MM.1S (cell line): ENCODE results near the gene TMEM131.
"Not testable (repeated sequence)": the region's sequence is repeated elsewhere in the genome, so short reads cannot be mapped to it uniquely, and the experiment has no call there.

Experiments used
- DNase-seq: peaks from one replicate; pipeline ENCODE4 v3.0.0-alpha.2; 2015
- H2AFZ ChIP-seq: fragments of 300-600 bp; sonication (generic); 2 replicates; pipeline ENCODE4 v1.6.0; 2016; ENCODE audit warnings: antibody characterized with exemption, low read length
- H3F3A ChIP-seq: fragments of 300-600 bp; sonication (generic); 2 replicates; pipeline ENCODE4 v1.6.1; 2016; ENCODE audit warnings: mild to moderate bottlenecking, antibody characterized with exemption, low read length, moderate library complexity, mixed read lengths; ENCODE audit not compliant: insufficient read depth
- H3K27ac ChIP-seq: fragments of 300-600 bp; sonication (generic); 2 replicates; pipeline ENCODE4 v1.5.1; 2016; ENCODE audit warnings: mild to moderate bottlenecking, low read length
- H3K27me3 ChIP-seq: fragments of 300-600 bp; sonication (generic); replicated peaks from 2 replicates; pipeline ENCODE4 v1.6.0; 2016; ENCODE audit warnings: low read length; ENCODE audit not compliant: insufficient read depth
- H3K36me3 ChIP-seq: fragments of 300-600 bp; sonication (generic); replicated peaks from 2 replicates; pipeline ENCODE4 v1.6.1; 2016; ENCODE audit warnings: mild to moderate bottlenecking, low read length, mixed read lengths; ENCODE audit not compliant: insufficient read depth
- H3K4me1 ChIP-seq: fragments of 300-600 bp; sonication (generic); 2 replicates; pipeline ENCODE4 v1.6.1; 2016; ENCODE audit warnings: low read length, mixed read lengths
- H3K4me2 ChIP-seq: fragments of 300-600 bp; sonication (generic); 2 replicates; pipeline ENCODE4 v1.6.0; 2016; ENCODE audit warnings: low read depth, low read length
- H3K4me3 ChIP-seq: fragments of 300-600 bp; sonication (generic); 2 replicates; pipeline ENCODE4 v1.5.1; 2016; ENCODE audit warnings: low read length, mixed read lengths
- H3K79me2 ChIP-seq: fragments of 300-600 bp; sonication (generic); 2 replicates; pipeline ENCODE4 v1.6.1; 2016; ENCODE audit warnings: mixed run types, low read length, mixed read lengths
- H3K9ac ChIP-seq: fragments of 300-600 bp; sonication (generic); 2 replicates; pipeline ENCODE4 v1.6.1; 2016; ENCODE audit warnings: low read length, mixed read lengths
- H3K9me2 ChIP-seq: fragments of 300-600 bp; sonication (generic); replicated peaks from 2 replicates; pipeline ENCODE4 v1.6.1; 2016; ENCODE audit warnings: mild to moderate bottlenecking, low read length, mixed read lengths; ENCODE audit not compliant: insufficient read depth
- H3K9me3 ChIP-seq: fragments of 300-600 bp; sonication (generic); replicated peaks from 2 replicates; pipeline ENCODE4 v1.6.1; 2016; ENCODE audit warnings: mild to moderate bottlenecking, low read length, mixed read lengths; ENCODE audit not compliant: insufficient read depth
- H4K20me1 ChIP-seq: fragments of 300-600 bp; sonication (generic); 2 replicates; pipeline ENCODE4 v1.6.1; 2016; ENCODE audit warnings: mild to moderate bottlenecking, low read length, moderate library complexity, mixed read lengths; ENCODE audit not compliant: insufficient read depth
- CTCF ChIP-seq: fragments of 300-600 bp; sonication (generic); IDR thresholded peaks from 2 replicates; pipeline ENCODE4 v1.5.1; 2016; ENCODE audit warnings: antibody characterized with exemption, low read length, mixed read lengths
- EZH2 ChIP-seq: fragments of 300-600 bp; sonication (generic); optimal IDR thresholded peaks from 2 replicates; pipeline ENCODE3; 2017; ENCODE audit warnings: low read depth, mild to moderate bottlenecking, antibody characterized with exemption, low read length, mixed read lengths
- EZH2phosphoT487 ChIP-seq: fragments of 300-600 bp; sonication (generic); IDR thresholded peaks from 2 replicates; pipeline ENCODE4 v1.6.1; 2018; ENCODE audit warnings: antibody characterized with exemption, low read length

The TMEM131 gene

DNA sequence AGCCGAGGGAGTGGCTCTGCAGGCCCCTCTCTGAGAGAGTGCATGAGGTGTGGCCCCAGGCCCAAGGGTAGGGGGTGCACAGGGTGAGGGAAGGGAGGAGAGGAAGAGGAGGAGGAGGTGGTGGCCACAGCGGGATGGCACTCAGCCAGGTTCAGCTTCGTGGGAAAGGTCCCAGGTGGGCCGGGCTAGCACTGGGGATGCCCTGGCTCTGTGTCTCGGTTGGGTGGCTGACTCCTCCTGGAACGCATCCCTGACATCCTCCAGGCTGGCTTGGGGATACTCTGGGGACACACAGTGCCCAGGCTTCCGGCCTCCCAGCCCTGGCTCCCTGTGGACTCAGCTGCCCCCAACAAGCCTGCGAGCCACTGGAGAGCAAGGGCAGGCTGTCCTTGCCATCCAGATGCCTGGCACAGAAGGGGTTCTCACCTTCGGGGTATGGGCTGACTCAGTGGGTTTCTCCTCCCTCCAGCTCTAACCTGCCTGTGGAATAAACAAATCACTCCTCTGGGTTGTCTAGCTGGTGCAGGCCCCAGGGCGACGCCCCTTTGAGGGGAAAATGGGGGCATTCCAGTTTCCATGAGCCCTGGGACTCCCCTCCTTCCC is 283.0 kb downstream of the TMEM131 start:
- no peak for TF ChIP-seq CTCF
- TF ChIP-seq EZH2 = no peak
- TF ChIP-seq EZH2phosphoT487 = no peak
- no peaks in the 10 kb centered on the region for H3K4me1 ChIP-seq
- no peaks in the 10 kb centered on the region; the same call in 1 of the 2 replicates for H3K27me3 ChIP-seq
- H3K9me3 ChIP-seq = no peaks in the 10 kb centered on the region
- no peaks in the 10 kb centered on the region for H3K9me2 ChIP-seq
- no peaks in the 10 kb centered on the region for H4K20me1 ChIP-seq
- H3K4me3 ChIP-seq = no peak overlapping the region
- no peak overlapping the region for H3K9ac ChIP-seq
- H3K36me3 ChIP-seq = no peaks in the 10 kb centered on the region
- no peaks in the 10 kb centered on the region for H3F3A ChIP-seq
- DNase-seq = no peak
- H3K27ac ChIP-seq = no peak overlapping the region
- no peaks in the 10 kb centered on the region for H3K79me2 ChIP-seq
- no peak overlapping the region for H2AFZ ChIP-seq
- H3K4me2 ChIP-seq = no peak overlapping the region

- H3K27ac ChIP-seq, DNase-seq: not testable (repeated sequence)
Observed at GRCh38 chr2:97712175-97712574, 283.6 kb downstream of the TMEM131 start.

GRCh38 chr2:97711394-97711711 is 284.4 kb downstream of the TMEM131 start:
- no peaks in the 10 kb centered on the region for H3F3A ChIP-seq
- no peak overlapping the region for H3K27ac ChIP-seq
- no peaks in the 10 kb centered on the region for H3K79me2 ChIP-seq
- TF ChIP-seq EZH2phosphoT487 = no peak
- no peak overlapping the region for H3K4me2 ChIP-seq
- H3K27me3 ChIP-seq = no peaks in the 10 kb centered on the region; the same call in 1 of the 2 replicates
- no peaks in the 10 kb centered on the region for H3K36me3 ChIP-seq
- no peak overlapping the region for H2AFZ ChIP-seq
- H3K9me2 ChIP-seq = no peaks in the 10 kb centered on the region
- H3K9me3 ChIP-seq = no peaks in the 10 kb centered on the region
- H3K9ac ChIP-seq = no peak overlapping the region
- no peaks in the 10 kb centered on the region for H3K4me1 ChIP-seq
- no peaks in the 10 kb centered on the region for H4K20me1 ChIP-seq
- DNase-seq = no peak
- H3K4me3 ChIP-seq = no peak overlapping the region

More at GRCh38 chr2:97712175-97712574, 283.6 kb downstream of the TMEM131 start:
- H3F3A ChIP-seq, H3K9ac ChIP-seq, H3K9me3 ChIP-seq, H2AFZ ChIP-seq, H3K4me2 ChIP-seq, H3K79me2 ChIP-seq, H3K9me2 ChIP-seq, H3K36me3 ChIP-seq, H4K20me1 ChIP-seq, H3K27me3 ChIP-seq, H3K4me1 ChIP-seq, H3K4me3 ChIP-seq: not testable (repeated sequence)

GRCh38 chr2:97708608-97709007 is 287.1 kb downstream of the TMEM131 start:
- no peak overlapping the region for H3K4me2 ChIP-seq
- H3K27ac ChIP-seq = no peak overlapping the region
- no peaks in the 10 kb centered on the region for H3F3A ChIP-seq
- no peak overlapping the region for H3K4me3 ChIP-seq
- no peak overlapping the region for H3K9ac ChIP-seq
- no peaks in the 10 kb centered on the region; the same call in 1 of the 2 replicates for H3K27me3 ChIP-seq
- no peaks in the 10 kb centered on the region for H3K36me3 ChIP-seq
- H3K9me2 ChIP-seq = no peaks in the 10 kb centered on the region
- TF ChIP-seq CTCF (no peak), EZH2phosphoT487 (no peak), EZH2 (no peak)
- no peaks in the 10 kb centered on the region for H3K79me2 ChIP-seq
- no peaks in the 10 kb centered on the region for H3K9me3 ChIP-seq
- no peak for DNase-seq
- no peak overlapping the region for H2AFZ ChIP-seq
- H4K20me1 ChIP-seq = no peaks in the 10 kb centered on the region
- H3K4me1 ChIP-seq = no peaks in the 10 kb centered on the region
